CD8-positive, alpha-beta memory T cell (primary cell): ENCODE results near the gene LAIR2. TPM values are rescaled to one million over a fixed set of nuclear protein-coding genes. Genes with fewer than 3 reads are reported as not detected.

ENCODE experiments used
- CTCF ChIA-PET: fragments of 350-600 bp; sonication (Branson Sonifier 250); formaldehyde crosslinking; loops from one replicate; lab custom pipeline; 2021; ENCODE audit warnings: antibody characterized with exemption; lab: Charles Lee
- POLR2A ChIA-PET: fragments of 350-600 bp; sonication (Branson Sonifier 250); formaldehyde crosslinking; loops from one replicate; lab custom pipeline; 2021; ENCODE audit warnings: antibody characterized with exemption; lab: Charles Lee
- DNase-seq, 5 donors: peaks; one replicate each; pipeline versions ENCODE4 v3.0.0 to v3.0.0-alpha.2; 2020 to 2022; ENCODE audit warnings: mixed read lengths in 1 of 5
- H3K27ac ChIP-seq: one replicate; pipeline ENCODE4 v1.7.0; 2013; ENCODE audit warnings: low read depth, mild to moderate bottlenecking, low read length, moderate library complexity
- H3K27me3 ChIP-seq: 2 replicates; pipeline ENCODE4 v1.7.0; 2013; ENCODE audit warnings: low read length, mild to moderate bottlenecking; ENCODE audit not compliant: insufficient read depth, poor library complexity, severe bottlenecking
- H3K36me3 ChIP-seq: 2 replicates; pipeline ENCODE4 v1.7.0; 2013; ENCODE audit warnings: mild to moderate bottlenecking, low read length, moderate library complexity; ENCODE audit not compliant: insufficient read depth
- H3K4me1 ChIP-seq: 2 replicates; pipeline ENCODE4 v1.7.0; 2013; ENCODE audit warnings: mild to moderate bottlenecking, low read length, moderate library complexity; ENCODE audit not compliant: insufficient read depth
- H3K4me3 ChIP-seq: 2 replicates; pipeline ENCODE4 v1.7.0; 2013; ENCODE audit warnings: mild to moderate bottlenecking, low read length
- H3K9me3 ChIP-seq: 2 replicates; pipeline ENCODE4 v1.7.0; 2013; ENCODE audit warnings: mild to moderate bottlenecking, low read length
- H3K27ac Mint-ChIP-seq, 8 donors: one replicate each; pipeline ENCODE4 v1.8.0; 2020 to 2021; ENCODE audit warnings: mixed read lengths in 8 of 8, mild to moderate bottlenecking in 6 of 8, inconsistent platforms in 3 of 8, moderate library complexity in 3 of 8
- H3K27me3 Mint-ChIP-seq, 2 donors: one replicate each; pipeline ENCODE4 v1.8.0; 2020 to 2021; ENCODE audit warnings: mixed read lengths in 2 of 2, mild to moderate bottlenecking in 1 of 2, moderate library complexity in 1 of 2
- H3K36me3 Mint-ChIP-seq, 3 donors: one replicate each; pipeline ENCODE4 v1.8.0; 2020 to 2021; ENCODE audit warnings: mixed read lengths in 3 of 3, inconsistent platforms in 1 of 3, mild to moderate bottlenecking in 1 of 3
- H3K4me1 Mint-ChIP-seq, 3 donors: one replicate each; pipeline ENCODE4 v1.8.0; 2020 to 2021; ENCODE audit warnings: mixed read lengths in 3 of 3, inconsistent platforms in 1 of 3, mild to moderate bottlenecking in 1 of 3
- H3K4me3 Mint-ChIP-seq, 7 donors: one replicate each; pipeline ENCODE4 v1.8.0; 2020 to 2021; ENCODE audit warnings: mixed read lengths in 7 of 7, mild to moderate bottlenecking in 6 of 7, moderate library complexity in 4 of 7, inconsistent platforms in 2 of 7
- H3K9me3 Mint-ChIP-seq, 5 donors: one replicate each; pipeline ENCODE4 v1.8.0; 2020 to 2022; ENCODE audit warnings: mixed read lengths in 5 of 5, mild to moderate bottlenecking in 3 of 5, moderate library complexity in 2 of 5, inconsistent platforms in 1 of 5
- polyA plus RNA-seq: library from polyadenylated mRNA; unstranded; fragments of 300-500 nt; fragmentation: Illumina TruSeq; gene quantifications from one replicate; pipeline ENCODE4 v1.2.3, GENCODE V29; 2021
- total RNA-seq, 2 experiments: library from RNA; stranded (reverse); gene quantifications; one replicate each; pipeline ENCODE4 v1.2.3, GENCODE V29; 2021

Gene LAIR2
- total and polyA plus RNA-seq, 3 experiments from 2014 or later, result 1.4 to 31.6 (median 1.4) TPM

GRCh38 chr19:54552913-54553310 lies 50.3 kb downstream of the LAIR2 start:
- no peaks in the 10 kb centered on the region for H3K9me3 ChIP-seq
- Mint-ChIP-seq H3K4me1 (peaks cover 15 to 18% (median 16%) of the 10 kb centered on the region in 3 donors), H3K27ac (no peak overlapping the region), H3K4me3 (no peak overlapping the region), H3K36me3 (peaks cover 0 to 5% (median 0%) of the 10 kb centered on the region in 3 donors), H3K27me3 (peaks cover 9 to 37% of the 10 kb centered on the region in 2 donors), H3K9me3 (peaks cover 0 to 6% (median 0%) of the 10 kb centered on the region in 5 donors)
- POLR2A ChIA-PET, result no interaction called here
- H3K4me1 ChIP-seq, result peaks cover 8% of the 10 kb centered on the region
- no peak overlapping the region for H3K27ac ChIP-seq
- H3K27me3 ChIP-seq, result peaks cover 10% of the 10 kb centered on the region
- CTCF ChIA-PET, result no interaction called here
- H3K36me3 ChIP-seq, result no peaks in the 10 kb centered on the region
- H3K4me3 ChIP-seq, result no peak overlapping the region
- DNase-seq, result no peak

GRCh38 chr19:54554006-54554405 lies 51.4 kb downstream of the LAIR2 start:
- ChIA-PET CTCF (no interaction called here), POLR2A (no interaction called here)
- Histone ChIP-seq H3K27me3 (peaks cover 8% of the 10 kb centered on the region), H3K9me3 (no peaks in the 10 kb centered on the region), H3K4me3 (no peak overlapping the region), H3K4me1 (peaks cover 8% of the 10 kb centered on the region), H3K36me3 (no peaks in the 10 kb centered on the region), H3K27ac (no peak overlapping the region)
- H3K9me3 Mint-ChIP-seq, result peaks cover 0 to 7% (median 0%) of the 10 kb centered on the region in 5 donors
- no peak for DNase-seq
- H3K27me3 Mint-ChIP-seq, result peaks cover 14 to 38% of the 10 kb centered on the region in 2 donors
- no peak overlapping the region for H3K4me3 Mint-ChIP-seq
- H3K27ac Mint-ChIP-seq, result no peak overlapping the region
- H3K36me3 Mint-ChIP-seq, result peaks cover 0 to 5% (median 0%) of the 10 kb centered on the region in 3 donors
- peaks cover 15 to 18% (median 16%) of the 10 kb centered on the region in 3 donors for H3K4me1 Mint-ChIP-seq

GRCh38 chr19:54554896-54555295 lies 52.3 kb downstream of the LAIR2 start:
- DNase-seq, result no peak
- no peak overlapping the region for H3K4me3 Mint-ChIP-seq
- peaks cover under 1% of the 10 kb centered on the region for H3K27me3 ChIP-seq
- H3K9me3 ChIP-seq, result no peaks in the 10 kb centered on the region
- peaks cover 0 to 7% (median 0%) of the 10 kb centered on the region in 5 donors for H3K9me3 Mint-ChIP-seq
- CTCF ChIA-PET, result no interaction called here
- peaks cover 0 to 5% (median 0%) of the 10 kb centered on the region in 3 donors for H3K36me3 Mint-ChIP-seq
- no peak overlapping the region for H3K4me3 ChIP-seq
- H3K27ac Mint-ChIP-seq, result no peak overlapping the region
- H3K4me1 Mint-ChIP-seq, result peaks cover 15 to 18% (median 16%) of the 10 kb centered on the region in 3 donors
- peaks cover 8% of the 10 kb centered on the region for H3K4me1 ChIP-seq
- H3K27ac ChIP-seq, result no peak overlapping the region
- H3K36me3 ChIP-seq, result no peaks in the 10 kb centered on the region
- POLR2A ChIA-PET, result no interaction called here
- H3K27me3 Mint-ChIP-seq, result peaks cover 14 to 35% of the 10 kb centered on the region in 2 donors

- peaks cover 8% of the 10 kb centered on the region for H3K4me1 ChIP-seq
- Mint-ChIP-seq H3K4me1 (peaks cover 9 to 11% (median 10%) of the 10 kb centered on the region in 3 donors), H3K36me3 (peaks cover 0 to 5% (median 0%) of the 10 kb centered on the region in 3 donors), H3K27me3 (peaks cover 14 to 36% of the 10 kb centered on the region in 2 donors), H3K27ac (no peak overlapping the region), H3K4me3 (no peak overlapping the region), H3K9me3 (peaks cover 0 to 5% (median 0%) of the 10 kb centered on the region in 5 donors)
- H3K27ac ChIP-seq, result no peak overlapping the region
- ChIA-PET CTCF (no interaction called here), POLR2A (no interaction called here)
- H3K27me3 ChIP-seq, result no peaks in the 10 kb centered on the region
- H3K9me3 ChIP-seq, result no peaks in the 10 kb centered on the region
- no peak overlapping the region for H3K4me3 ChIP-seq
- DNase-seq, result no peak
- no peaks in the 10 kb centered on the region for H3K36me3 ChIP-seq
Measured at GRCh38 chr19:54556194-54556593, 53.6 kb downstream of the LAIR2 start.

- CTCF ChIA-PET, result no interaction called here
- Mint-ChIP-seq H3K27ac (no peak overlapping the region), H3K4me1 (no peaks in the 10 kb centered on the region), H3K36me3 (no peaks in the 10 kb centered on the region), H3K27me3 (peaks cover 13 to 31% of the 10 kb centered on the region in 2 donors), H3K4me3 (no peak overlapping the region), H3K9me3 (peaks cover 0 to 2% (median 0%) of the 10 kb centered on the region in 5 donors)
- H3K9me3 ChIP-seq, result no peaks in the 10 kb centered on the region
- no peaks in the 10 kb centered on the region for H3K36me3 ChIP-seq
- H3K27me3 ChIP-seq, result no peaks in the 10 kb centered on the region
- no peak overlapping the region for H3K4me3 ChIP-seq
- POLR2A ChIA-PET, result no interaction called here
- DNase-seq, result no peak
- no peaks in the 10 kb centered on the region for H3K4me1 ChIP-seq
- no peak overlapping the region for H3K27ac ChIP-seq
Measured at GRCh38 chr19:54558339-54558738, 55.7 kb downstream of the LAIR2 start.

Other genes with a start within 250 kb of the LAIR2 start
- gene LILRB5, start 245.6 kb upstream of the LAIR2 start, total RNA-seq, result under 1 TPM; 0.42 to 0.44 TPM
- gene LILRB5, start 245.6 kb upstream of the LAIR2 start, polyA plus RNA-seq, result not detected
- gene LILRB2, start 221.7 kb upstream of the LAIR2 start, total RNA-seq, result under 1 TPM; 0.24 to 0.42 TPM
- gene LILRB2, start 221.7 kb upstream of the LAIR2 start, polyA plus RNA-seq, result not detected
- gene LILRA5, start 189.7 kb upstream of the LAIR2 start, total RNA-seq, result not detected
- not detected for gene LILRA5, start 189.7 kb upstream of the LAIR2 start, polyA plus RNA-seq
- gene LILRA4, start 163.7 kb upstream of the LAIR2 start, total RNA-seq, result not detected
- gene LILRA4, start 163.7 kb upstream of the LAIR2 start, polyA plus RNA-seq, result not detected
- 10 to 100 TPM; 12.9 to 13.1 TPM for gene LAIR1, start 137.9 kb upstream of the LAIR2 start, total RNA-seq
- gene LAIR1, start 137.9 kb upstream of the LAIR2 start, polyA plus RNA-seq, result 110 TPM
- gene TTYH1, start 87.4 kb upstream of the LAIR2 start, total RNA-seq, result under 1 TPM in 1 of 2 experiments, not detected in 1; 0.66 TPM
- gene TTYH1, start 87.4 kb upstream of the LAIR2 start, polyA plus RNA-seq, result not detected
- 100 to 1,000 TPM; 132 to 144 TPM for gene LENG8, start 53.6 kb upstream of the LAIR2 start, total RNA-seq
- 8.0 TPM for gene LENG8, start 53.6 kb upstream of the LAIR2 start, polyA plus RNA-seq
- gene LENG9, start 39.1 kb upstream of the LAIR2 start, total RNA-seq, result 1 to 10 TPM; 3.8 to 4.4 TPM
- 0.23 TPM for gene LENG9, start 39.1 kb upstream of the LAIR2 start, polyA plus RNA-seq
- gene CDC42EP5, start 29.5 kb upstream of the LAIR2 start, total RNA-seq, result 1 to 10 TPM in 1 of 2 experiments, under 1 TPM in 1; 0.44 to 1.1 TPM
- gene CDC42EP5, start 29.5 kb upstream of the LAIR2 start, polyA plus RNA-seq, result not detected
- gene LILRA2, start 71.0 kb downstream of the LAIR2 start, total RNA-seq, result not detected
- not detected for gene LILRA2, start 71.0 kb downstream of the LAIR2 start, polyA plus RNA-seq
- not detected for gene LILRA1, start 90.8 kb downstream of the LAIR2 start, total RNA-seq
- gene LILRA1, start 90.8 kb downstream of the LAIR2 start, polyA plus RNA-seq, result not detected
- gene LILRB1, start 127.7 kb downstream of the LAIR2 start, total RNA-seq, result 1 to 10 TPM; 1.0 to 1.3 TPM
- gene LILRB1, start 127.7 kb downstream of the LAIR2 start, polyA plus RNA-seq, result 3.9 TPM
- gene LILRB4, start 160.2 kb downstream of the LAIR2 start, total RNA-seq, result under 1 TPM; 0.44 to 0.69 TPM
- not detected for gene LILRB4, start 160.2 kb downstream of the LAIR2 start, polyA plus RNA-seq
- gene KIR3DL3, start 221.6 kb downstream of the LAIR2 start, total RNA-seq, result not detected
- 0.63 TPM for gene KIR3DL3, start 221.6 kb downstream of the LAIR2 start, polyA plus RNA-seq
- gene KIR2DL3, start 235.7 kb downstream of the LAIR2 start, total RNA-seq, result under 1 TPM in 1 of 2 experiments, not detected in 1; 0.29 TPM
- gene KIR2DL3, start 235.7 kb downstream of the LAIR2 start, polyA plus RNA-seq, result 5.2 TPM